ENCODE results near the gene C20orf204.

Gene C20orf204

DNA sequence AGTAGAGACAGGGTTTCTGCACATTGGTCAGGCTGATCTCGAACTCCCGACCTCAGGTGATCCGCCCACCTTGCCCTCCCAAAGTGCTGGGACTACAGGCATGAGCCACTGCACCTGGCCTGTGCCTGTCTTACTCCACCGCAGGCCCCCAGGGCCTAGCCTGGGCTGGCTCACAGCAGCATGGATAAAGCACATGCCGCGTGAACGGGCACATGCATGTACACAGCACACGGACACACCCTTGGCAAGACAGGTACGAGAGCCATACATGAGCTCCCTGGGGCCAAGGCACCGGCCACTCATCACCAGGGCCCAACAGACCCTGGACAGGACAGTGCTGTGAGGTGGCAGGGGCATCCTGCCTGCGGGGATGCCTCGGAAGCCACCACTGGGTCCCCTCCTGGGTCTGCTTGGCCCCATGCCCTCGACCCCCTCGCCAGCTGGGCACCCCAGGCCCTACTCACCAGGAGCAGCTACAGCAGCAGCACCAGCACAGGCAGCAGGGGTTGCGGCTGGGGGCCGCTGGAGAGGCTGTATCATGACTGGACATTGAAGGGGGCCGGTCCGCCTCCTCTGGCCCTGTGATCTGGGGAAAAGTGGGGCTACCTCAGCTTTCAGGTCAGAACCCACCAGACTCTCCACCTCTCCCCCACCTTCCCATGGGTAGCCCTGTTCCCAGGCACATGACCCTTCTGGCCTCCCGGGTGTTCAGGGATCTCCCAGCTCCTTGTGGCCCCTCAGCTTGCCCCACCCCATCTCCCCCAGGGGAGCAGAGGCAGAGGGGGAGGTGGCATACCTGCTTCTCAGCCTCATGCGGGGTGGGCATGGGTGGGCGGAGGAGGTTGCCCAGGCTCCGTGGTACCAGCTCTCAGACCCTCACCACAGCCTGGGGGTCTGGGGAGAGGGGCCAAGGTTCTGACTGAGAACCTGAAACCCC, 40.3 kb downstream of the C20orf204 start:
- ATAC-seq (replicated peaks; ENCODE audit: extremely low read depth, poor library complexity, severe bottlenecking), result no peak
- Mint-ChIP-seq H3K27ac (ENCODE audit: low read depth) (peak overlapping the region; percentile 71), H3K9me3 (no peaks in the 10 kb centered on the region), H3K4me3 (peak overlapping the region; percentile 93), H3K27me3 (no peaks in the 10 kb centered on the region), H3K4me1 (peaks cover 33% of the 10 kb centered on the region), H3K36me3 (ENCODE audit: insufficient read depth) (peaks cover 13% of the 10 kb centered on the region)
- no peak for DNase-seq (ENCODE audit: low spot score in 2 of 2)

GRCh38 chr20:64077094-64077493, 41.1 kb downstream of the C20orf204 start:
- ATAC-seq (replicated peaks; ENCODE audit: extremely low read depth, poor library complexity, severe bottlenecking), result no peak
- Mint-ChIP-seq H3K9me3 (no peaks in the 10 kb centered on the region), H3K27ac (ENCODE audit: low read depth) (peak overlapping the region; percentile 41), H3K4me3 (peak overlapping the region; percentile 93), H3K27me3 (no peaks in the 10 kb centered on the region), H3K4me1 (peaks cover 40% of the 10 kb centered on the region), H3K36me3 (ENCODE audit: insufficient read depth) (peaks cover 13% of the 10 kb centered on the region)
- no peak for DNase-seq (ENCODE audit: low spot score in 2 of 2)

DNA sequence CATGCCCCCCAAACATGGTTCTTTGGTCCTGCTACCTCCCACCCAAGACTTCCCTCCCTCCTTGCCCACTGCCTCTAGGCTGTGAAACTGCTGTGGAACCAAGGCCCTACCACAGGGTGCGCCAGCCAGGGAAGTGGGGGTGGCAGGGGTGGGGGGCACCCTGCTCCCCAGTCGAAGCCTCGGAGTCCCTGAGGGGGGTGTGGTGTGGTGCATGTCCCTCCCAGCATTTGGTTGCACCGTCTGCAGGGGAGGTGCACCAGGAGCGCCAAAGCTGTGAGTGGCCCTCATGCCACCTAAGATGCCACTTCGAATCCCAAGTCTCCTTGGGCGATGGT, 41.5 kb downstream of the C20orf204 start:
- peak overlapping the region; percentile 93 for H3K4me3 Mint-ChIP-seq
- peaks cover 44% of the 10 kb centered on the region for H3K4me1 Mint-ChIP-seq
- H3K36me3 Mint-ChIP-seq (ENCODE audit: insufficient read depth), result peaks cover 13% of the 10 kb centered on the region
- peak overlapping the region; percentile 70 for H3K27ac Mint-ChIP-seq (ENCODE audit: low read depth)
- H3K27me3 Mint-ChIP-seq, result no peaks in the 10 kb centered on the region
- ATAC-seq (replicated peaks; ENCODE audit: extremely low read depth, poor library complexity, severe bottlenecking) (peak; percentile 4), DNase-seq (ENCODE audit: low spot score in 2 of 2) (no peak)
- H3K9me3 Mint-ChIP-seq, result no peaks in the 10 kb centered on the region

DNA sequence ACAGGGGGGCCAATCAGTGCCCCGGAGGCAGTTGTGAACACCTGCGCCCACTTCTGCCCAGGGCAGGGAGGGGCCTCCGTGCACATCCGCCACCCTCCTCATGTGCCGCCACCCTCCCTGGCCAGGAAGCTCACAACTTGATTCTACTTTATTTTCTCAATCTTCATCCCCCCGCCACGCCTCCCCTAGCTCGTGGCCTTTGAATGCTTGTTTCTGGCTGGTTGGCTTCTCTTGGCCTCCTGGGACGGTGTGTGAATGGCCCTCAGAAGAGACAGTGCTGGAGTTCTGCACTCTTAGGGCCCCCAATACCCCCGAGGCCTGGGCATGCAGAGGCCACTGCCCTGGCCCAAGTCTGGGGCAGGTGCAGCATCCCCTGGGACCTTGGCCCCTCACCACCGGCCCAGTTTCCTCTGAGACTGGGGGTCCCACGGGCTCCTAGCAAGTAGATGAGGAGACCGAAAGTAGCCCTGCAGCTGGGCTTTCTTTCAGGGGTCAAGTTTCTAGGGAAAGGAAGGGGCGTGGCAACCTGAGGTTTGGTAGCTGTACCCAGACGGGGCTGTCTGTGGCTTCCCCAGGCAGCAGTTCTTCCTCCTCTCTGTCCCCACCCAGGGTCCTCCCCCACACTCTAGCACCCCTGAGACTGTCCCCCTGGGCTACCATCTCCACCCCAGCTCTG, 42.0 kb downstream of the C20orf204 start:
- H3K9me3 Mint-ChIP-seq, result no peaks in the 10 kb centered on the region
- H3K4me3 Mint-ChIP-seq, result peak overlapping the region; percentile 93
- peaks cover 49% of the 10 kb centered on the region for H3K4me1 Mint-ChIP-seq
- peak; percentile 66 for ATAC-seq (replicated peaks; ENCODE audit: extremely low read depth, poor library complexity, severe bottlenecking)
- DNase-seq (ENCODE audit: low spot score in 2 of 2), result peak; percentile 49 to 59
- no peaks in the 10 kb centered on the region for H3K27me3 Mint-ChIP-seq
- H3K36me3 Mint-ChIP-seq (ENCODE audit: insufficient read depth), result peaks cover 13% of the 10 kb centered on the region
- peak overlapping the region; percentile 70 for H3K27ac Mint-ChIP-seq (ENCODE audit: low read depth)

DNA sequence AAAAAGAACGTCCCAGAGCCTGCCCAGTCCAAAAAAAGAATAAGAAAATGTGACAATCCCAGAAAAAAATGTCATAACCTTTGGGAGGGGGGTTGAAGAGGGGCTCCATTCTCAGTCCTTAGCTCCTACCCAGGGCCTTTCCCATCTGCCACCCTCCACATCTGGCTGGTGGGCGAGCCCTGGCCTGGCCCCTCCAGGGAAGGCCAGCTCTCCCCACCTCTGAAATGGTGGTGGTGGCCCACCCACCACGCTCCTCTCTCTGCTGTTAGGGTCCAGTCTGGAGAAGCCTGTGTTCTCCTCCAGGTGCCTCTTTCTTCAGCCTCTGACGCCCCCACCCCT, 42.9 kb downstream of the C20orf204 start:
- DNase-seq (ENCODE audit: low spot score in 2 of 2), result no peak
- ATAC-seq (replicated peaks; ENCODE audit: extremely low read depth, poor library complexity, severe bottlenecking), result no peak
- H3K27me3 Mint-ChIP-seq, result no peaks in the 10 kb centered on the region
- peak overlapping the region; percentile 93 for H3K4me3 Mint-ChIP-seq
- H3K4me1 Mint-ChIP-seq, result peaks cover 52% of the 10 kb centered on the region
- H3K27ac Mint-ChIP-seq (ENCODE audit: low read depth), result peak overlapping the region; percentile 70
- H3K36me3 Mint-ChIP-seq (ENCODE audit: insufficient read depth), result peaks cover 14% of the 10 kb centered on the region
- H3K9me3 Mint-ChIP-seq, result no peaks in the 10 kb centered on the region

DNA sequence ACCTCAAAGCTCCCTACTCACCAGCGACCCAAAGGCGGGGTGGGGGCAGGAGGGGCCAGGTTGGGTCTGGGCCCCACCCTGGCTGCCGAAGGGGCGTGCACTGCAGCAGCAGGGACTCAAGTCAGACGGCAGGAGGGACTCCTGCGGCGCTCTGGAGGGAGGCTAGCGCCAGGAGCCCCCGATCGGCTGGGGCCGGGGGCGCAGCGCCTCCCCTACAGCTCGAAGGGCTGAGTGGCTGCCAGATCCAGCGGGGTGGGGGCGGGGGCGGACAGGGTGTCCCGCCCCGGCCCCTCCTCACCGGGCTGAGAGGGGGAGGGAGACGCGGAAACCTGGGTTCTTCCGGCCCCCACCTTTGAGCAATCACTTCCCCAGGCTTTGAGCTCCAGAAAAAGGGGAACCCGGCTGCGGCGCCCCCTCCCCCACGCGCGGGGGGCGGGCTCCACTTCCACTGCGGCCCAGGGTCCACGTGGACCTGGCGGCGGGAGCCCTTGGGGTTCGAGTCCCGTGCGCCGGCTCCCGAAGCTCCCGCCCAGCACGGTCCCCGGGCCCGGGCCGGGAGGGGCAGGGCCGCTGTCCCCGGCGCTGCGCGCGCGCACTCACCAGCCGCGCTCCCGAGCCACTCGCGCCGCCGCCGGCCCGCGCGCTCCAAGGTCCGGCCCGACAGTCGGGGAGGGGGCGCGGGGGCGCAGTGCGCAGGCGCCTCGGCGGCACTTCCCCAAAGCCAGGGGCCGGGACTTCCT, 43.5 kb downstream of the C20orf204 start, which contains the start of gene RGS19:
Gene RGS19 (minus strand): TSS at position 246 of the 740 bp plus-strand sequence. CDS start 2,632 bp downstream, outside the sequence.
- Mint-ChIP-seq H3K9me3 (no peaks in the 10 kb centered on the region), H3K27ac (ENCODE audit: low read depth) (peak within 1 kb of the TSS; percentile 70), H3K4me3 (peak within 1 kb of the TSS; percentile 93), H3K4me1 (peaks cover 57% of the 10 kb centered on the region), H3K27me3 (no peaks in the 10 kb centered on the region), H3K36me3 (ENCODE audit: insufficient read depth) (peaks cover 13% of the 10 kb centered on the region)
- peak; percentile 24 for ATAC-seq (replicated peaks; ENCODE audit: extremely low read depth, poor library complexity, severe bottlenecking)
- DNase-seq (ENCODE audit: low spot score in 2 of 2), result peak; percentile 40 to 48

DNA sequence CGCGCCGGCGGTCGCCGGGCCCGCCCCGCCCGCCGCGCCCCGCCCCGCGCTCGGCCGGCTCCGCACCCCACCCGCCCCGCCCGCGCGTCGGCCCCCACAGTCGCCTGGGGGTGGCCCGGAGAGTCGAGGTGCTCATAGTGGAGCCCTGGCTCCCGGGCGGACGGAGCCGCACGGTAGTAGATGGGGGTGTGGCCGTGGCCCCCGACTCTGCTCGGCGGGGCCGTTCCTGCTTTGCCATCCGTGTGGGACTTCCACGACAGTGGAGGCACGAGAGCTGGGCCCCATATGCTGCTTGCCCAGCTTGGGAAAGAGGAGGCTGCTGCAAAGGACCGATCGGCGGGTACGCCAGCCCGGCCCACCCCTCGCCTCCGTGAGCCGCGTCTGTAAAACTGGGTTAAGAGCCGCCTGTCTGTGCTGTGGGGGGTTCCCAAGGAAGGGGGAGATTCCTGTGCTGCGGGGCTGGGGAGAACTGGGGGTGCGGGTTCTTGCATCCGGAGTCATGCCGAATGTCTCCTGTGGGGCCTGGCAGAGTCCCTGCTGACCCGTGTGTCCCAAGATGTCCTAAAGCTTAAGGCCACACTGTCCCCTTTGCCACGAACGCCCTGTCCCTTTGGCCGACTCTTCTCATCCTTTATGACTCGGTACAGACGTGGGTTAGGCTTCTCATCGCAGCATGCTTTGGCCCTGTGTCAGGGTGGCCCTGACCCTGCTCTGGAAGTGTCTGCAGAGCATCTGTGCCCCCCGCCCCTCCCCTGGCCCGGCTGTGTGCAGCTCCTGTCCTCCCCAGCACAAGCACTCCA, 44.2 kb downstream of the C20orf204 start, which contains the start of gene OPRL1:
Gene OPRL1 (plus strand): TSS at position 70 of the 800 bp plus-strand sequence. CDS start 12,639 bp downstream, outside the sequence.
- peaks cover 10% of the 10 kb centered on the region for H3K36me3 Mint-ChIP-seq (ENCODE audit: insufficient read depth)
- DNase-seq (ENCODE audit: low spot score in 2 of 2) (peak in 1 of 2 donors; percentile 55), ATAC-seq (replicated peaks; ENCODE audit: extremely low read depth, poor library complexity, severe bottlenecking) (peak; percentile 47)
- no peaks in the 10 kb centered on the region for H3K27me3 Mint-ChIP-seq
- peak within 1 kb of the TSS; percentile 70 for H3K27ac Mint-ChIP-seq (ENCODE audit: low read depth)
- peak within 1 kb of the TSS; percentile 93 for H3K4me3 Mint-ChIP-seq
- H3K4me1 Mint-ChIP-seq, result peaks cover 60% of the 10 kb centered on the region
- H3K9me3 Mint-ChIP-seq, result no peaks in the 10 kb centered on the region

DNA sequence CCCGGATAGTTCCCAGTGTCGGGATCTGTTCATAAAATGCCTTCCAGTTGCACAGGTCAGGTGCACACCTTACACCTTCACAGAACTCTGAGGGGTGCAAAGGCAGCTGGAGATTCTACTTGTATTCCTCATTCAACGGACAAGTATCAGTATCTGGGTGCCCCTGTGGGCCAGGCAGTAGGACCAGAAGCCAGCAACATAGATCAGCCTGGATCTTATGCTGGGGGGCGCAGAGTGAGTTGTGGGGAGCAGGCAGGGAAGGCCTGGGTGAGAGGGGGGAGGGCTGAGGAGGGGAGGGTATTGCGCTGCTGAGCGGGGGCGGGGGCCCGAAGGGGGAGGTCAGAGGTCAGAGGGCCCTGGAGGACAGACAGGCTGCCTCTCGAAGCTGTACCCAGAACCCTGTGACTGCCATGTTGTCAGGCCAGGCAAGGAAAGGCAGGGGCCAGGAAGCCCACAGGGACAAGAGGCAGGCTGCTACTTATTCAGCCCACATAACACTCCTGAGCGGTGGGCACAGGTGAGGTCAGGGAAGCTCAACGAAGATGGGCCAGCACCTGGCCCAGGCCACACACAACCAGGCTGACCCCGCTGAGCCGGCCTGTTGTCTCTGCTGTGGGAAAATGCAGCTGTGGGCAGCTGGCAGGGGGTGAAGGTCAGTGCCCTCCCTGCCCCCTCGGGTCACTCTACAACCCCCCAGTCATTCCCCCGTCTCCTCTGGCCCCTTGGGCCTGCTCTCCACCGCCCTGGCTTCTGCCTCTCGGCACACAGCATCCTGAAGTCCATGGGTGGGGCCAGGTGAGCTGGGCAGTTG, 45.0 kb downstream of the C20orf204 start:
- Mint-ChIP-seq H3K4me3 (peak overlapping the region; percentile 78), H3K9me3 (no peaks in the 10 kb centered on the region), H3K27me3 (no peaks in the 10 kb centered on the region), H3K4me1 (peaks cover 53% of the 10 kb centered on the region), H3K36me3 (ENCODE audit: insufficient read depth) (peaks cover 10% of the 10 kb centered on the region), H3K27ac (ENCODE audit: low read depth) (peak overlapping the region; percentile 71)
- ATAC-seq (replicated peaks; ENCODE audit: extremely low read depth, poor library complexity, severe bottlenecking), result no peak
- DNase-seq (ENCODE audit: low spot score in 2 of 2), result no peak

GRCh38 chr20:64081624-64081964, 45.6 kb downstream of the C20orf204 start:
- H3K36me3 Mint-ChIP-seq (ENCODE audit: insufficient read depth), result peaks cover 10% of the 10 kb centered on the region
- peak overlapping the region; percentile 78 for H3K4me3 Mint-ChIP-seq
- H3K4me1 Mint-ChIP-seq, result peaks cover 53% of the 10 kb centered on the region
- no peaks in the 10 kb centered on the region for H3K27me3 Mint-ChIP-seq
- peak overlapping the region; percentile 71 for H3K27ac Mint-ChIP-seq (ENCODE audit: low read depth)
- no peak for ATAC-seq (replicated peaks; ENCODE audit: extremely low read depth, poor library complexity, severe bottlenecking)
- no peaks in the 10 kb centered on the region for H3K9me3 Mint-ChIP-seq
- DNase-seq (ENCODE audit: low spot score in 2 of 2), result no peak

- peak overlapping the region; percentile 78 for H3K4me3 Mint-ChIP-seq
- peak overlapping the region; percentile 71 for H3K27ac Mint-ChIP-seq (ENCODE audit: low read depth)
- H3K9me3 Mint-ChIP-seq, result no peaks in the 10 kb centered on the region
- H3K36me3 Mint-ChIP-seq (ENCODE audit: insufficient read depth), result peaks cover 9% of the 10 kb centered on the region
- peaks cover 50% of the 10 kb centered on the region for H3K4me1 Mint-ChIP-seq
- no peak for ATAC-seq (replicated peaks; ENCODE audit: extremely low read depth, poor library complexity, severe bottlenecking)
- H3K27me3 Mint-ChIP-seq, result no peaks in the 10 kb centered on the region
- no peak for DNase-seq (ENCODE audit: low spot score in 2 of 2)
Measured at GRCh38 chr20:64082126-64082731, 46.2 kb downstream of the C20orf204 start.

DNA sequence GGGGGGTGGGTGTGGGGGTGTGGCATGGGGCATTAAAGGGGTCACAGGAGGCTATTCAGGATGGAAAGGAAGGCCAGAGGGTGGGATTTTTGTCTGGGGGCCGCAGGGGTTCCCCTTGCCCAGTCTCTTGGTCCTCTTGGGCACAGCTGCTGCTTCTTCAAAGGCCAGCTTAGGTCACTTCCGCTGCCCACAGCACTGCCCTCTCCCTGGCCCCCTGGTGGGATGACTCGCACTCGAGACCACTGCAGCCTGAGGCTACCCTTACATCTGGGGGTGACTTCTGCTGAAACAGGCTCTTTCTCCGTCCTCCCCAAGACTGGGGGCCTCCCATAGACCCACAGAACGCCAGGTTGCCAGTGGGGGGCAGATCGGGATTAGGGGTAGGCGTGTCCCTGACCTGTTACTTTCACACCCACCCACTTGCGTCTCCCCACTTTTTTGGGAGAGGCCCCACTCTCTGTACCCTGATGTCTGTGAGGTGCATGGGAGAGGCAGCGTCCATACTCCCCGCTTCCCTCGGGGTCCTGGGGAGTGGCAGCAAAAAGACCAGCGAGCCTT, 46.9 kb downstream of the C20orf204 start:
- peak overlapping the region; percentile 78 for H3K4me3 Mint-ChIP-seq
- H3K36me3 Mint-ChIP-seq (ENCODE audit: insufficient read depth), result peaks cover 8% of the 10 kb centered on the region
- H3K27me3 Mint-ChIP-seq, result no peaks in the 10 kb centered on the region
- no peak overlapping the region for H3K27ac Mint-ChIP-seq (ENCODE audit: low read depth)
- DNase-seq (ENCODE audit: low spot score in 2 of 2) (no peak), ATAC-seq (replicated peaks; ENCODE audit: extremely low read depth, poor library complexity, severe bottlenecking) (no peak)
- H3K4me1 Mint-ChIP-seq, result peaks cover 43% of the 10 kb centered on the region
- no peaks in the 10 kb centered on the region for H3K9me3 Mint-ChIP-seq

All from central memory CD8-positive, alpha-beta T cell (primary cell).